ENCODE measurements around the gene SYNGAP1.

The SYNGAP1 gene

GRCh38 chr6:33404884-33405283 lies 15.0 kb upstream of the SYNGAP1 start:
- no peak for DNase-seq (ENCODE audit: low spot score)

GRCh38 chr6:33405386-33405940 lies 14.4 kb upstream of the SYNGAP1 start:
- DNase-seq (ENCODE audit: low spot score), result no peak

- DNase-seq (ENCODE audit: low spot score), result no peak
These were observed 13.7 kb upstream of the SYNGAP1 start for GRCh38 chr6:33406126-33406525.

GRCh38 chr6:33407132-33407718 lies 12.6 kb upstream of the SYNGAP1 start:
- DNase-seq (ENCODE audit: low spot score), result no peak

- peak; percentile 100 for DNase-seq (ENCODE audit: low spot score)
These were observed 9.7 kb upstream of the SYNGAP1 start for GRCh38 chr6:33410050-33410710.

- peak; percentile 84 for DNase-seq (ENCODE audit: low spot score)
These were observed 8.9 kb upstream of the SYNGAP1 start, which contains the start of gene PHF1 for GRCh38 chr6:33410711-33411631. Gene PHF1, plus strand, starts transcription at chr6:33411014. Its CDS starts 1,250 bp downstream, at chr6:33412264.

GRCh38 chr6:33411632-33412005 lies 8.2 kb upstream of the SYNGAP1 start:
- no peak for DNase-seq (ENCODE audit: low spot score)

- DNase-seq (ENCODE audit: low spot score), result no peak
These were observed 7.5 kb upstream of the SYNGAP1 start for GRCh38 chr6:33412140-33413009.

- DNase-seq (ENCODE audit: low spot score), result no peak
These were observed 6.4 kb upstream of the SYNGAP1 start for GRCh38 chr6:33413241-33414120.

GRCh38 chr6:33414592-33415271 lies 5.1 kb upstream of the SYNGAP1 start:
- DNase-seq (ENCODE audit: low spot score), result peak; percentile 41

- DNase-seq (ENCODE audit: low spot score), result no peak
These were observed 4.0 kb upstream of the SYNGAP1 start for GRCh38 chr6:33415831-33416230.

- DNase-seq (ENCODE audit: low spot score), result no peak
These were observed 3.3 kb upstream of the SYNGAP1 start for GRCh38 chr6:33416386-33417127.

GRCh38 chr6:33417128-33417902 lies 2.5 kb upstream of the SYNGAP1 start:
- DNase-seq (ENCODE audit: low spot score), result no peak

- peak; percentile 99 for DNase-seq (ENCODE audit: low spot score)
These were observed 1.8 kb upstream of the SYNGAP1 start, which contains the start of gene CUTA for GRCh38 chr6:33417903-33418689. Gene CUTA, minus strand, starts transcription at chr6:33418107. Its CDS starts 107 bp downstream, at chr6:33418000.

- DNase-seq (ENCODE audit: low spot score), result no peak
These were observed 1.1 kb upstream of the SYNGAP1 start for GRCh38 chr6:33418690-33419291.

- DNase-seq (ENCODE audit: low spot score), result no peak
These were observed 852 bp downstream of the SYNGAP1 start for GRCh38 chr6:33420491-33421343.
